DMS153 (cell line): ENCODE results near the gene CRB1.

Experiments
- DNase-seq: peaks from one replicate; lab custom pipeline; 2025; lab: John Stamatoyannopoulos, UW

CRB1 gene

GRCh38 chr1:197268012-197268411, at the start of gene CRB1:
CRB1 (plus strand) TSS chr1:197268252; CDS start chr1:197268413, 161 bp downstream.
- no peak for DNase-seq

GRCh38 chr1:197218857-197219256, 49.2 kb upstream of the CRB1 start:
- no peak for DNase-seq

- DNase-seq: no peak
Observed at GRCh38 chr1:197222025-197222685, 45.9 kb upstream of the CRB1 start.

GRCh38 chr1:197222780-197223179, 45.3 kb upstream of the CRB1 start:
- DNase-seq: no peak

GRCh38 chr1:197224160-197224559, 43.9 kb upstream of the CRB1 start:
- DNase-seq: no peak

- DNase-seq: no peak
Observed at GRCh38 chr1:197225611-197226010, 42.4 kb upstream of the CRB1 start.

GRCh38 chr1:197234581-197234980, 33.5 kb upstream of the CRB1 start:
- no peak for DNase-seq

GRCh38 chr1:197235355-197235754, 32.7 kb upstream of the CRB1 start:
- DNase-seq: no peak

GRCh38 chr1:197247465-197247864, 20.6 kb upstream of the CRB1 start:
- no peak for DNase-seq

- no peak for DNase-seq
Observed at GRCh38 chr1:197249324-197249723, 18.7 kb upstream of the CRB1 start.

GRCh38 chr1:197250616-197251015, 17.4 kb upstream of the CRB1 start:
- DNase-seq: no peak

- DNase-seq: no peak
Observed at GRCh38 chr1:197252973-197253372, 15.1 kb upstream of the CRB1 start.

GRCh38 chr1:197254866-197255265, 13.2 kb upstream of the CRB1 start:
- no peak for DNase-seq

- no peak for DNase-seq
Observed at GRCh38 chr1:197264936-197265567, 3.0 kb upstream of the CRB1 start.

- DNase-seq: peak; percentile 87
Observed at GRCh38 chr1:197269053-197269452, 1.0 kb downstream of the CRB1 start.

- DNase-seq: no peak
Observed at GRCh38 chr1:197272791-197273190, 4.7 kb downstream of the CRB1 start.

- DNase-seq: no peak
Observed at GRCh38 chr1:197277166-197277565, 9.1 kb downstream of the CRB1 start.

GRCh38 chr1:197284325-197284724, 16.3 kb downstream of the CRB1 start:
- DNase-seq: no peak

- DNase-seq: no peak
Observed at GRCh38 chr1:197284966-197285365, 16.9 kb downstream of the CRB1 start.

- DNase-seq: no peak
Observed at GRCh38 chr1:197285526-197286205, 17.6 kb downstream of the CRB1 start.

GRCh38 chr1:197286634-197287033, 18.6 kb downstream of the CRB1 start:
- no peak for DNase-seq

GRCh38 chr1:197287863-197288262, 19.8 kb downstream of the CRB1 start:
- no peak for DNase-seq

GRCh38 chr1:197302775-197303174, 34.7 kb downstream of the CRB1 start:
- no peak for DNase-seq
